SU-DHL-6 (cell line): Measurements from ENCODE around the gene PRRC1.

ENCODE experiments used
- EZH2phosphoT487 ChIP-seq: fragments of 200-600 bp; sonication (generic), shearing (Covaris generic); conservative IDR thresholded peaks from 2 replicates; pipeline ENCODE4 v1.6.1; 2018; ENCODE audit warnings: mild to moderate bottlenecking, antibody characterized with exemption, low read length, moderate library complexity, mixed read lengths
- TF ChIP-seq, protein P1 (sequence below): fragments of 200-600 bp; sonication (generic); IDR thresholded peaks from one replicate; pipeline ENCODE4 v1.5.1; 2017; ENCODE audit warnings: antibody characterized with exemption, mild to moderate bottlenecking, low read length, moderate library complexity; ENCODE audit not compliant: insufficient read depth, poor library complexity, severe bottlenecking

GRCh38 chr5:127581450-127581849 lies 64.0 kb downstream of the PRRC1 start:
- TF ChIP-seq EZH2phosphoT487: no peak
- TF ChIP-seq, protein P1, sequence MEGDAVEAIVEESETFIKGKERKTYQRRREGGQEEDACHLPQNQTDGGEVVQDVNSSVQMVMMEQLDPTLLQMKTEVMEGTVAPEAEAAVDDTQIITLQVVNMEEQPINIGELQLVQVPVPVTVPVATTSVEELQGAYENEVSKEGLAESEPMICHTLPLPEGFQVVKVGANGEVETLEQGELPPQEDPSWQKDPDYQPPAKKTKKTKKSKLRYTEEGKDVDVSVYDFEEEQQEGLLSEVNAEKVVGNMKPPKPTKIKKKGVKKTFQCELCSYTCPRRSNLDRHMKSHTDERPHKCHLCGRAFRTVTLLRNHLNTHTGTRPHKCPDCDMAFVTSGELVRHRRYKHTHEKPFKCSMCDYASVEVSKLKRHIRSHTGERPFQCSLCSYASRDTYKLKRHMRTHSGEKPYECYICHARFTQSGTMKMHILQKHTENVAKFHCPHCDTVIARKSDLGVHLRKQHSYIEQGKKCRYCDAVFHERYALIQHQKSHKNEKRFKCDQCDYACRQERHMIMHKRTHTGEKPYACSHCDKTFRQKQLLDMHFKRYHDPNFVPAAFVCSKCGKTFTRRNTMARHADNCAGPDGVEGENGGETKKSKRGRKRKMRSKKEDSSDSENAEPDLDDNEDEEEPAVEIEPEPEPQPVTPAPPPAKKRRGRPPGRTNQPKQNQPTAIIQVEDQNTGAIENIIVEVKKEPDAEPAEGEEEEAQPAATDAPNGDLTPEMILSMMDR: no peak
